NT2/D1 (cell line): ENCODE results near the gene PEX16.

Source experiments
- YY1 ChIP-seq: IDR thresholded peaks from 2 replicates; pipeline ENCODE4 v1.6.1; 2011; ENCODE audit not compliant: insufficient read length, insufficient read depth
- ZNF274 ChIP-seq: IDR thresholded peaks from 2 replicates; pipeline ENCODE4 v1.6.1; 2011; ENCODE audit warnings: mild to moderate bottlenecking, low read depth, low read length

GRCh38 chr11:45890886-45891550 is 26.7 kb downstream of the PEX16 start:
- no peak for TF ChIP-seq YY1
- TF ChIP-seq ZNF274: no peak
